GM13976 (cell line): ENCODE results near the gene ZNF766.

Experiments used
- DNase-seq: peaks from one replicate; pipeline ENCODE4 v3.0.0; 2012; ENCODE audit warnings: low spot score
- CTCF ChIP-seq: IDR thresholded peaks from 2 replicates; pipeline ENCODE4 v1.5.1; 2012; ENCODE audit warnings: borderline replicate concordance, mild to moderate bottlenecking; ENCODE audit not compliant: insufficient read depth; ENCODE audit errors: extremely low read depth, missing control alignments, control extremely low read depth
- in situ Hi-C: fragments of 300-500 bp; cut with MboI; formaldehyde crosslinking; loops from one replicate; pipeline ENCODE4 v1.12.0; 2022; ENCODE audit warnings: low sequenced_read_pairs, mixed read lengths, inconsistent platforms; ENCODE audit not compliant: unreplicated experiment

Gene ZNF766

GRCh38 chr19:52269338-52270261, at the start of gene ZNF766:
TSS of gene ZNF766 (plus strand) at chr19:52269587. CDS start at chr19:52269614, 27 bp downstream.
- no peak for TF ChIP-seq CTCF
- in situ Hi-C loops, result no loop called here

GRCh38 chr19:52219611-52220010, 49.8 kb upstream of the ZNF766 start:
- TF ChIP-seq CTCF, result no peak
- no peak for DNase-seq
- in situ Hi-C loops, result no loop called here

More at GRCh38 chr19:52269338-52270261, at the start of gene ZNF766:
- DNase-seq, result peak; percentile 97

- TF ChIP-seq CTCF, result no peak
- DNase-seq, result no peak
Observed at GRCh38 chr19:52221031-52221430, 48.4 kb upstream of the ZNF766 start.

GRCh38 chr19:52221831-52222375, 47.5 kb upstream of the ZNF766 start:
- in situ Hi-C loops, result no loop called here
- no peak for DNase-seq
- TF ChIP-seq CTCF, result no peak

More at GRCh38 chr19:52221031-52221430, 48.4 kb upstream of the ZNF766 start:
- in situ Hi-C loops, result no loop called here

- no peak for DNase-seq
- in situ Hi-C loops, result no loop called here
- TF ChIP-seq CTCF, result no peak
Observed at GRCh38 chr19:52224211-52224610, 45.2 kb upstream of the ZNF766 start.

GRCh38 chr19:52226652-52227051, 42.7 kb upstream of the ZNF766 start:
- TF ChIP-seq CTCF, result no peak
- in situ Hi-C loops, result no loop called here
- no peak for DNase-seq
